ENCODE results near the gene OSBPL9. TPM values are rescaled to one million over a fixed set of nuclear protein-coding genes. Genes with fewer than 3 reads are reported as not detected.

The OSBPL9 gene
- total RNA-seq, 1 experiment from 2014 or later, result 112 TPM

- DNase-seq (ENCODE audit: low spot score), result no peak
Measured at GRCh38 chr1:51734896-51735745, 118.2 kb downstream of the OSBPL9 start.

- DNase-seq (ENCODE audit: low spot score), result no peak
Measured at GRCh38 chr1:51735746-51736254, 118.9 kb downstream of the OSBPL9 start.

GRCh38 chr1:51736702-51737101 lies 119.8 kb downstream of the OSBPL9 start:
- peak; percentile 53 for DNase-seq (ENCODE audit: low spot score)

GRCh38 chr1:51738681-51739080 lies 121.8 kb downstream of the OSBPL9 start:
- DNase-seq (ENCODE audit: low spot score), result no peak

- no peak for DNase-seq (ENCODE audit: low spot score)
Measured at GRCh38 chr1:51740652-51741051, 123.8 kb downstream of the OSBPL9 start.

GRCh38 chr1:51741121-51741681 lies 124.3 kb downstream of the OSBPL9 start:
- DNase-seq (ENCODE audit: low spot score), result no peak

GRCh38 chr1:51744506-51745303 lies 127.8 kb downstream of the OSBPL9 start:
- DNase-seq (ENCODE audit: low spot score), result no peak

- no peak for DNase-seq (ENCODE audit: low spot score)
Measured at GRCh38 chr1:51745304-51745570, 128.3 kb downstream of the OSBPL9 start.

GRCh38 chr1:51749151-51749550 lies 132.3 kb downstream of the OSBPL9 start:
- DNase-seq (ENCODE audit: low spot score), result no peak

- DNase-seq (ENCODE audit: low spot score), result no peak
Measured at GRCh38 chr1:51750218-51750617, 133.3 kb downstream of the OSBPL9 start.

- DNase-seq (ENCODE audit: low spot score), result no peak
Measured at GRCh38 chr1:51750729-51751128, 133.8 kb downstream of the OSBPL9 start.

GRCh38 chr1:51752073-51752948 lies 135.4 kb downstream of the OSBPL9 start:
- DNase-seq (ENCODE audit: low spot score), result no peak

- no peak for DNase-seq (ENCODE audit: low spot score)
Measured at GRCh38 chr1:51753969-51754368, 137.1 kb downstream of the OSBPL9 start.

- no peak for DNase-seq (ENCODE audit: low spot score)
Measured at GRCh38 chr1:51754666-51755065, 137.8 kb downstream of the OSBPL9 start.

GRCh38 chr1:51755437-51755836 lies 138.5 kb downstream of the OSBPL9 start:
- no peak for DNase-seq (ENCODE audit: low spot score)

- no peak for DNase-seq (ENCODE audit: low spot score)
Measured at GRCh38 chr1:51756290-51756689, 139.4 kb downstream of the OSBPL9 start.

- no peak for DNase-seq (ENCODE audit: low spot score)
Measured at GRCh38 chr1:51758310-51758709, 141.4 kb downstream of the OSBPL9 start.

- no peak for DNase-seq (ENCODE audit: low spot score)
Measured at GRCh38 chr1:51760872-51761271, 144.0 kb downstream of the OSBPL9 start.

GRCh38 chr1:51761351-51761750 lies 144.5 kb downstream of the OSBPL9 start:
- no peak for DNase-seq (ENCODE audit: low spot score)

- peak; percentile 68 for DNase-seq (ENCODE audit: low spot score)
Measured at GRCh38 chr1:51768971-51769588, 152.2 kb downstream of the OSBPL9 start.

GRCh38 chr1:51776408-51776807 lies 159.5 kb downstream of the OSBPL9 start:
- DNase-seq (ENCODE audit: low spot score), result no peak

All from H4 (cell line).